Measurements from ENCODE around the gene FAM53B.

DNA sequence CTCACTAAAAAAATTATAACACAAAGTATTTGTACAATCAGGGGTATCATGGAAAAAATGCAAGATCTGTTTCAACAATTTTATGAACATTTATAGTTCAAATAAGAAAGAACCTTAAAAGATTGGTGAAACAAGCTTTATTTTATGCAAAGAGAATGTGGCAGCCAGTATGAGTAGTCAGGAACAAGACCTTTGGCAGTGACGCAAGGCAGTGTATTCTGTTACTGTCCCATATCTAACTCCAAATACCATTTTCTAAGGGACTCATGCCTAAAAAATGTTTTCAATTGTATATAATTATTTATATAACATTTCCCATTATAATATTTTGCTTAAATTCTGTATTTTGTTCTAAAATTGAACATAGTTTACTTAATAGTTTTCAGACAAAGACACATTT, 19.1 kb upstream of the FAM53B start:
- TF ChIP-seq NRF1 (IDR thresholded peaks at IDR 0.05; ENCODE audit: low read depth, low read length) (no peak), POLR2AphosphoS5 (IDR thresholded peaks at IDR 0.05; ENCODE audit: low read depth, low read length) (no peak), EP300 (IDR thresholded peaks at IDR 0.05; ENCODE audit: borderline replicate concordance in 1 of 2, low read depth in 1 of 2, low read length in 1 of 2) (no peak)
